Activated T-helper 1 cell treated with anti-CD3 and anti-CD28 coated beads, Interleukin-2, amount 50 U/mL, for 16 hours (primary cell): Measurements from ENCODE around the gene EMILIN1.
A peak's percentile ranks its signal among the peaks of the same experiment; 100 is the strongest.

ENCODE experiments used
- DNase-seq, 2 donors: peaks; one replicate each; pipeline ENCODE4 v3.0.0-alpha.2; 2020; ENCODE audit warnings: low read depth in 1 of 2, low spot score in 1 of 2

Gene EMILIN1

DNA sequence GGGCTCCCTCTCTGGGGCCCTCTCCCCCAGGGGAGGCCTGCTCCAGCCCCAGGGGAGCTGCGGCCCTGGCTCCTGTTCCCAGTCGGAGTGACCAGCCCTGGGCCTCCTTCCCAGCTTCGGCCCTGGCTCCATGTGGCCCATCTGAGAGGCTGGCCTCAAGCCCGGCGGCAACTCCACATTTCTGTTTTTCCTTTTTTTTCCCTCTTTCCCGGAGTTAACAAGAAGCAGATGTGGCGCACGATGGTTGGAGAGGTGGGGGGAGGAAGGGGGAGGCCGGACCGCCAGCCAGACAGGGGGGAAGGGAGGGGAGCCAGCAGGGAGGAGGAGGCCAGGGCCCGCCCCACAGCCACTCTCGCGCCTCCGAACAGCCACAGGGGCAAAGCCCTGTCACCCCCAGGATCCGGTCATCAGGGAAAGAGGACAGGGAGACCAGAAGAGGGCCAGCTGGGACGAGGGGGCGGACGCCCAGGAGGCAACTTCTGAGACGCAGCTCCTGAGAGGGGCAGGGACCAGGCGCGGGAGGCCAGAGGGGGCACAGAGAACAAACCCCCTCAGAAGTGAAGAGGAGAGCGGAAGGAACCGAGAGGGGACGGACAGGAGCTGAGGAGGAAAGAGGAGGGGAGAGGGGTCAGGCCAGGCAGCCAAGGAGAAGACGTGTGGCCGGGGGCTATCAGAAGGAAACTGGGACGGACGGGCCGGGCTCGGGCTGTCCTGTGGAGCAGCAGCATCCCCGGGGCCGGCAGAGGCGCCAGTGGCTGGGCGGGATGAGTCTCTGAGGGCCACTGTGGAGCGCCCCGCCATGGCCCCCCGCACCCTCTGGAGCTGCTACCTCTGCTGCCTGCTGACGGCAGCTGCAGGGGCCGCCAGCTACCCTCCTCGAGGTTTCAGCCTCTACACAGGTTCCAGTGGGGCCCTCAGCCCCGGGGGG is at the start of gene EMILIN1:
EMILIN1 (plus strand) TSS at position 349 of the 928 bp plus-strand sequence; CDS start at position 800, 451 bp downstream.
- no peak for DNase-seq

- DNase-seq, result no peak
These were observed 49.4 kb upstream of the EMILIN1 start for GRCh38 chr2:27029051-27029450.

DNA sequence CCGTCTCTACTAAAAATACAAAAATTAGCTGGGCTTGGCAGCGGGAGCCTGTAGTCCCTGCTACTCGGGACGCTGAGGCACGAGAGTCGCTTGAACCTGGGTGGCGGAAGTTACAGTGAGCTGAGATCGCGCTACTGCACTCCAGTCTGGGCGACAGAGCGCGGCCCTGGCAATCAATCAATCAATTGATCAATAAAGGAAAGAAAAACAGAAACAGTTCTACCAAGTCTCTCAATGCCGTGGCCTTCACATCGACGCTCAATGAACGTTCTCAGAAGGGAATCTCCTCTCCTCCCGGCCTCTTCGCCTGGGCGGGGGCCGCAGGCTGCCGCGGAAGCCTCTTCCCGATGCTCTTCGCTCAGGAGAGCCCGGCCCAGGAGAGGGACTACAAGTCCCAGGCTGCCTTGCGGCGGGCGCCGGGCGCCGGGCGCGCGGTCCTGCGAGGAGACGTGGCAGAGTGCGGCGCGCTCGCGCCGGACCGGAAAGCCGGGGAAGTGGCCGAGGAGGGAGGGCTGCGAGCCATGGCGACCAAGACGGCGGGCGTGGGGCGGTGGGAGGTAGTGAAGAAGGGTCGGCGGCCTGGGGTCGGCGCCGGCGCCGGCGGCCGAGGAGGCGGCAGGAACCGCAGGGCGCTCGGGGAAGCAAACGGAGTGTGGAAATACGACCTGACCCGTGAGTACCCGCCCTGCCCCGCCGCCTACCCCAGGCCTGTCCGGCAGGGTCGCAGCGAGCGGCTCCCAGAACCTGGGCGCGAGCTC is 45.7 kb upstream of the EMILIN1 start, which contains the start of gene TMEM214:
TMEM214 (plus strand) TSS at position 471 of the 758 bp plus-strand sequence; CDS start at position 522, 51 bp downstream.
- DNase-seq, result peak; percentile 50 to 71

DNA sequence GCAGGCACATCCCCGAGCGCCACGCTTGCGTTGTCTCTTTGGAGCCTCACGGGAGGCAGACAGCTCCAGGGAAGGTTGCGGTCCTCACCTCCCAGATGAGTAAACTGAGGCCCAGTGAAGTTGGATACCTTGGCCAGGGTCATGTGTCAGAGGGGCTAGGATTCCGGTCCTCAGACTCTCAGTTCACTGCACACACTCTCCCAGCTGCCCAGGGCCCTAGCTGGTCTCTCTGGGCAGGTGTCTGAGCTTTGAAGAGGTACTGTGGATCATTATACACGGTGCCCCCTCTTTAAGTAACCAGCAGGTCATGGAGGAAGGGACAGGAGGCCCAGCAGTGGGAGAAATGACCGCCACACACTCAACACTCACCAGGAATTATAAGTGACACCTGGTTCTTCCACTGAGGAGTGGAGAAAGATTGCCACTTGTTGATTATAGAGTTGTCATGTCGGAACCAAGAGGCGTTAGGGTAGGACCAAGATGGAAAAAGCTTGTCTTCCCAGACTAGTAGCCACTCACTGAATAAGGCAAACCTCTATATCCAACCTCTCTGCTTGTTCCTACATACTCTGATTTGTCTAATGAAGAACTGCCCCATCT is 45.1 kb upstream of the EMILIN1 start:
- DNase-seq, result no peak

GRCh38 chr2:27038012-27038411 is 40.4 kb upstream of the EMILIN1 start:
- DNase-seq, result no peak

DNA sequence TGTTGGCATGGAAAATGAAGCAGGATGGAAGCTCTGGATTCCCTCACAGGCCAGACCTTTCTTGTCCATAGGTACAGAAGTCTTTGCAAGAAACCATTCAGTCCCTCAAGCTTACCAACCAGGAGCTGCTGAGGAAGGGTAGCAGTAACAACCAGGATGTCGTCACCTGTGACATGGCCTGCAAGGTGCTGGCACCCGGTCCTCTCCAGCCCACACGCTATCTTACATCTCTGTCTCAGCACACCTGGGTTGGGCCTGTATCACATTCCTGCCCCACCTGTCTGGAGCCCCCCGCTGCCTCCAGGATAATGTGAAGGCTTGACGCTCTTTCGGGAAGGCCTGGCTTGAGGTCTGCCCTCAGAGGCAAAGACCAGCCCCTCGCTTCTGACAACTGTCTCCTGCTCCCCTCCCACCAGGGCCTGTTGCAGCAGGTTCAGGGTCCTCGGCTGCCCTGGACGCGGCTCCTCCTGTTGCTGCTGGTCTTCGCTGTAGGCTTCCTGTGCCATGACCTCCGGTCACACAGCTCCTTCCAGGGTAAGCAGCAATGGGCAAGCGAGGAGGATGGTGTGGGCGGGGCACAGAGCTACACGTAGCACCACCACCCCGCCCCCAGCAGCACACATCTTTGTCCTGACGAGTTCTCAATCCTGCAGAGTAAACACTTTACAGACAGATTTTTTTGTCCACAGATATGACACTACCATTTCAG is 39.6 kb upstream of the EMILIN1 start:
- no peak for DNase-seq

GRCh38 chr2:27039426-27039825 is 39.0 kb upstream of the EMILIN1 start:
- DNase-seq, result no peak

DNA sequence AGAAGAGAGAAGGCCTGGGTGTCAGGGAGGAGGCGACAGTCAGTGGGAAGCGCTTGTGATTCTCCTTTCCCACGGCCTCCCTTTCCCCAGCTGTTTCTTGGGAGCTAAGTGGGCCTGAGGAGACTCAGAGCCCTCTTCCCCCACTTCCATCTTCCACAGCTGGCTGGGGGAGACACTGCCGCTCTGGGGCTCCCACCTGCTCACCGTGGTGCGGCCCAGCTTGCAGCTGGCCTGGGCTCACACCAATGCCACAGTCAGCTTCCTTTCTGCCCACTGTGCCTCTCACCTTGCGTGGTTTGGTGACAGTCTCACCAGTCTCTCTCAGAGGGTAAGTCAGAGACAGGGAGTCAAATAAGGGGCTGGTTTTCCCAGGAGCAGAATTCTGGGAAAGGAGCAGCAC is 38.5 kb upstream of the EMILIN1 start:
- DNase-seq, result no peak

- no peak for DNase-seq
These were observed 38.1 kb upstream of the EMILIN1 start for GRCh38 chr2:27040282-27040681.

GRCh38 chr2:27041752-27042151 is 36.7 kb upstream of the EMILIN1 start:
- no peak for DNase-seq

DNA sequence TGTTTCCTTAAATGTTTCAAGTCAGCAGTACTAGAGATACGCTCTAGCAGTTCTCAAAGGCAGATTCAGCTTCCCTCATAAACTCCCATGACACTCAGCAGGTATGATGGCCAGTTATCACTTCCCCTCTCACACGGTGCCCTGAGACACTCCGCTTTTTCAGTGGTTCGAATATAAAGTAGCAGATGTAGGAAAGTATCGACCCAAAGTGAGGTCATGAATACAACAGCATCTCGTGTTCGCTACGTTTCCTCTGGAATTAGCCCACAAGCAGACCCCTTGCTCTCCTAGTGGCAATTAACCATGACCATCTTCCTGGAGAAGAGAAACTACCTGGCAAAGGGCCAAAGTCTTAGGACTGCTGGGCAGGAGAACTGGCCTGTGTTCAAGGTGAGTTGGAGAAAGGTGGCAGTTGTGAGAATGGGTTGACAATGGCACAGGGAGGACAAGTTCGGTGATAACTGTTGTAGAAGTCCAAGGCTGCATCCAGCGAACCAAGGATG is 36.2 kb upstream of the EMILIN1 start:
- no peak for DNase-seq

GRCh38 chr2:27042985-27043634 is 35.3 kb upstream of the EMILIN1 start:
- no peak for DNase-seq

GRCh38 chr2:27049422-27050280 is 28.8 kb upstream of the EMILIN1 start:
- peak; percentile 26 to 57 for DNase-seq

GRCh38 chr2:27050281-27050995 is 28.0 kb upstream of the EMILIN1 start:
- peak; percentile 87 to 88 for DNase-seq

GRCh38 chr2:27050996-27051901 is 27.2 kb upstream of the EMILIN1 start, which contains the start of gene AGBL5:
AGBL5 (plus strand) TSS chr2:27051668; CDS start chr2:27052959, 1,291 bp downstream.
- DNase-seq, result peak; percentile 92

GRCh38 chr2:27051902-27052645 is 26.3 kb upstream of the EMILIN1 start:
- peak in 1 of 2 donors; percentile 18 for DNase-seq

GRCh38 chr2:27053321-27053720 is 25.1 kb upstream of the EMILIN1 start:
- DNase-seq, result no peak
